HG03575 (cell line): ENCODE data around the gene PPIP5K2.
"Not testable (repeated sequence)": the region's sequence is repeated elsewhere in the genome, so short reads cannot be mapped to it uniquely, and the experiment has no call there.

Source experiments
- ATAC-seq: cut with Tn5 transposase; IDR thresholded peaks from one replicate; pipeline ENCODE4 v1.9.1; 2021; ENCODE audit not compliant: unreplicated experiment, insufficient number of reproducible peaks, low FRiP score; ENCODE audit errors: extremely low read depth

PPIP5K2 gene

DNA sequence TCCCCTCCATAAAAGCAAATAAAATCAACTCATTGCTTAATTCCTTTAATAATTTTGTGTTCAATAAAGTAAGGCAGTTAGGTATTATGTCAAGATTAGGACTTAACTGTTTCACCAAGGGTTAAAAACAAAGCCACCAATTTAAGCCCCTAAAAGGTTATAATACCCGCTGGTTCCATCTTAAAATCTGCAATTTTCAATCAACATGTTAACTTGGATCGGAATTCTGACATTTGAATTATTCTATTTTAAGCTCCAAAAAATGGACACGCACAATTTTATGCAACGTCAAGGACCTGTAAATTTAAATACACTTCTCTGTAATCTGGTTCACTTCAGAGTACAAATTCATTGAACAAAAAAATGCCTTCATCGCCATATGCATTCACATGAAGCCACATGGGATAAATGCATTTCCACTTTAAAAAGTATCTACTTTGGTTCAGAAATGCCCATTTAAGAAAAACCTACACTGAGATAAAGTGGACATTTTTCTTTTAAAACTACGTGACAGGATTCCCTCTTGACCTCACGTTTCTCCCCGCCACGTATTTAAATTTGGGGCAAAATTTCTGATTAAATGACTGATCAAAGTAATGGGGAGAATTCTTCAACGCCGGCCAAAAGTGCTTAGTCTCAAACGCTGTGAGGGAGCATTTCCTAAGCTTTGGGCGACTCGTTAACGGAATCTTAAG lies 884 bp upstream of the PPIP5K2 start:
- ATAC-seq: no peak

DNA sequence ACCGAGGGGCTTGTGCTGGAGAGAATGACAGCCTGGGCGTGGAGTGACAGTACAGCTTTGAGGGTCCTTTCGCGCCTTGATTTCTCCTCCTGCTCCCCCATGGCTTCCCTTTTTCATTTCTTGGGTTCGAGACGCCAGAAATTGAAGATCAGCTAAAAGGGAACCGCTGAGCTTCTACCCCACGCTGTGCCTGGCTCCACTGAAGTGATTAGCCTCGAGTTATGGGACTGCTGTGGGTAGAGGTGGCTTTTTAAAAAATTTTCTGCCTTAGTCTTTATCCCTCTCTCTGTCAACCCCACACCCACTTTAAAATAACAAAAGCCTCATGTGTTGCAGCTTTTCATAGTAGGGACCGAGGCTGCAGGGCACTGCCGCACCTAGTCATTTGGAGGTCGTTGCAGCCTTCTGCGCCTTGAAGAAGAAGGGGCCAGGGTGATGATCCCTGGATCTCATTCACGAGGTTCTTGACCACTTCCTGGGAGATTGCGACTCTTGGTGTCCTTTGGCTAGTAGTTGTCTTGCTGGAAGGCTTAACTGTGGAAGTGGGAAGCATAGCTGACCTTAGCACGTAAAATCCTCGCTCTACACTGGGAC lies 603 bp downstream of the PPIP5K2 start:
- ATAC-seq: no peak

DNA sequence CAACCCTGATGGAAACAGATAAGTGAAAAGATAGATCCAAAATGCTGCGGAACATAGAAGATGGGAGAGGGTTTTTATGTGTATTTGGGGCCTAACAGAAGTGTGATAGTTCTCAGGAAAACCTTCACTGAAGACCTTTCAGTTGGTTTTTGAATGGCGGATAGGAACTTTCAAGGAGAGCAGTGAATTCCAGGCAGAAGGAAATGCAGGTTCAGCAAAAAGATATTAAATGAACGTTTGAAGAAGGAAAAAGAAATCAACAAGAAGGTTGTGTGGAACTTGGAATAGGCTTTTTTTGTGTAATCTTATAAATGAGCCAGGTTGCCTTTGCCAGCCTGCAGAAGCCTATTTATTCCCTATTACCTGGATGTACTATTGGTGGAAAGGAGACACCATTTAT lies 2.1 kb downstream of the PPIP5K2 start:
- no peak for ATAC-seq

DNA sequence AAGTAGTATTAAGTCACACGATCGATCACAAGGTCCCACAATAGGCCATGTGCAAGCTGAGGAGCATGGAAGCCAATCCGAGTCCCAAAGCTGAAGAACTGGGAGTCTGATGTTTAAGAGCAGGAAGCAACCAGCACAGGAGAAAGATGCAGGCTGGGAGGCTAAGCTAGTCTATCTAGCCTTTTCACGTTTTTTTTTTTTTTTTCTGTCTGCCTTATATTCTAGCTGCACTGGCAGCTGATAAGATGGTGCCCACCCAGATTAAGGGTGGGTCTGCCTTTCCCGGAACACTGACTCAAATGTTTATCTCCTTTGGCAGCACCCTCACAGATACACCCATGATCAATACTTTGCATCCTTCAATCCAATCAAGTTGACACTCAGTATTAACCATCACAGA lies 6.5 kb downstream of the PPIP5K2 start:
- ATAC-seq: no peak

DNA sequence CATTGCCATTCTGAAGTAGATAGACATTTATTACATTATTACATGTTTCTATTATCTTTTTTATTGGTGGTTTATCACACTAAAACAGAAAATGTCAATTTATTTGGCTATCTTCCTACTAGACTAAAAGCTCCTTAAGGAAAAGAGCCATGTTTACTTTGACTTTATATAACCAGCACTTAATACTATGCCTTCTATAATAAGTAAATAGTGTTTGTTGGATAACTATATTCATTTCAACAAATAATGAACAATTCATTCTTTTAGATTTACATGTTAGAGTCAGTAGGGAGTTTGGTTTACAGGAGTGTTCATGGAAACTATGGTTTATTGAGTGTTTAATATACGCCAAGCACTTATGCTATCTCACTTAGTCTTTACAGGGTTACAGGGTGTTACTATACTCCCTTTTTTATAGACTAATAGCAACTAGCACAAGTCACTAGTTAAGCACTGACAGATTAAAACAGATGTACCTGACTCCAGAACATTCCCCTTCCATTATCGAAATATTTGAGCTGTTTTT lies 7.3 kb downstream of the PPIP5K2 start:
- ATAC-seq: no peak

DNA sequence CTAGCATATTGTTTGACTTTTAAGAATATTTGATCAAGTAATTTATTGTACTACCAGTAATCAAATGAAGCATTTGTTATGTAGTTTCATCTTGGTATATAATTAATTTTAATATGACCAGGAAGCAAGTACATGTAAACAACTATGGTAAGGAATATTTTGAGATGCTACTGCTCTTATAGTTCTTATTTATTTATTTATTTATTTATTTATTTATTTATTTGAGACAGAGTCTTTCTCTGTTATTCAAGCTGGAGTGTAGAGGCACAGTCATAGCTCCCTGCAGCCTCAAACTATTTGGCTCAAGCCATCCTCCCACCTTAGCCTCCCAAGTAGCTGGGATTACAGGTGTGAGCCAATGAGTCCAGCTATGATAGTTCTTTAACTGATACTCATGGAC lies 8.1 kb downstream of the PPIP5K2 start:
- no peak for ATAC-seq

DNA sequence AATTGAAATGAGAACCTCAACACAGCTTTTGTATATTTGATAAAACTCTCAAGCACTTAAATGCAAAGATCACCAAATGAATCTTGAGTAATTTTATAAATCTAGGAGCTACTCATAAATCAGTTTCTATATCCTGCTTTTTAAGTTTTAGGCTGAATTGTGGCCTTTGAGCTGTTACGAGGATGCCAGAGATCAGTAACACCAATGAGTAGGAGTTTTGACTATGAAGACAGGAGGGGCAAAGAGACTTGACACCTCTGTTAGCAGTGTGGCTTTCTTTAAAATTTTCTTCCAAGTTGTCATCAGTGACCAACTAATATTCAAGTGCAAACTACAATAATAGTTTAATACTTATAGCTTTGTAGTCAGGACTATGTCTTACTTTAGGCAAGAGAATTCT lies 12.6 kb downstream of the PPIP5K2 start:
- ATAC-seq: no peak

DNA sequence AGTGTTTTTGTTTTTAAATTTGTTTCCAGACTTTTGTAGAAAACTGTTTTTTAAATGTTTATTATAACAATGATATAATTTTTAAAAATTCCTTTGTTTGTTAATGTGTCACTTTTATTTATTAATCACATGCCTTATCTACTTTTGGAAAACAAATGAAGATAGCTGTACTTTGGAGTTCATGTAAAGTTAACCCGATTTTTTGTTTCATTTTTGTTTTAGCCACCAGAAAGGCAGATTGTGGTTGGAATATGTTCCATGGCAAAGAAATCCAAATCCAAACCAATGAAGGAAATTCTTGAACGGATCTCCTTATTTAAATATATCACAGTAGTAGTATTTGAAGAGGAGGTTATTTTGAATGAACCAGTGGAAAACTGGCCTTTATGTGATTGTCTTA lies 13.1 kb downstream of the PPIP5K2 start:
- no peak for ATAC-seq

DNA sequence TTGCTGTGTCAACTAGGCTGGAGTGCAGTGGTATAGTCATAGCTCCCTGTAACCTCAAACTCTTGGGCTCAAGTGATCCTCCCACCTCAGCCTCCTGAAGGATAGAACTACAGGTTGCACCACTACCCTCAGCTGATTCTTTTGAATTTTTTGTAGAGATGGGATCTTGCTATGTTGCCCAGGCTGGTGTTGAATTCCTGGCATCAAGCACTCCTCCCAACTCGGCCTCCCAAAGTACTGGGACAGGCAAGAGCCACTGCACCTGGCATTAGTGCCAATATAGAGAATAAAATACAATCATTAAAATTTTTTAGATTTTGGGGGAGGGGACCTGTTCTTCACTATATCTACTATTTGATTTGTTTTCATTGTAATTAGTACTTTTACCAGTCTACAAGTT lies 15.4 kb downstream of the PPIP5K2 start:
- ATAC-seq: no peak

DNA sequence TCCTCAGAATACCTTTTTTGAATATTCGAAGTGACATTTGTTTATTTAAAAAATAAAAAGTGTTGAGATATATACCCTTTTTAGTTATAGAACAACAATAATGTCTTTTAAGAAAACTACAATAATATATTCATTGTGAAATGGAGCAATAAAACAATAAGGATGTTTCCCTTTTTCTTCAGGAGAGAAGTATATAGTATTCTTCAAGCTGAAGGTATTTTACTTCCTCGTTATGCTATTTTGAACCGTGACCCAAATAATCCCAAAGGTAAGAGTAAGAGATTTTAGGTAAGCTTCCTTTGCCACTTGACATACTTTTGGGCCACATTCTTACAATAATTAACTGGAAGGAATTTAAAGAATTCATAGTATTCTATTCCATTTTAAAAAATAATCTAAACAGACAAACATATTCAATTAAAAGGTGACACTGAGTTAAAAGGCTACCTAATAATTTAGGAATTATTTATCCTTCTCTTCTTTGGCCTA lies 18.1 kb downstream of the PPIP5K2 start:
- no peak for ATAC-seq

DNA sequence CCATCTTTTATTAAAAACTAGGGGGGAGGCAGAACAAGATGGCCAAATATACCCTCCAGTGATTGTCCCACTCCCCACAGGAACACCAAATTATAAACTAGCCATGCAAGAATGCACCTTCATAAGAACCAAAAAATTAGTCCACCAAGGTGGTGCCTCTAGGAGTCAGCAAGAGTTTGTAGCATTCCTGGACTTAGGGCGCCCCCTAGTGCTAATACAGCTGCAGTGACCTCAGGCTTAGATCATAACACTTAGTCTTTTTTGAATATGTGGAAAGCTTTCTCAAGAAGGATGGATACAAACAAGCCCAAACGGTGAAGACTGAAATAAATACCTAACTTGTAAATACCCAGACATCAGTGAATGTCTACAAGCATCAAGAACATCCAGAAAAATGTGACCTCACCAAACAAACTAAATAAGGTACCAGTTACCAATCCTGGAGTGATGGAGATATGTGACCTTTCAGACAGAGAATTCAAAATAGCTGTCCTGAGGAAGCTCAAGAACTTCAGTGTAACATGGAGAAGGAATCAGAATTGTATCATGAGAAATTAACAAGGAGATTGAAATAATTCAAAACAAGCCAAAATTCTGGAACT lies 19.3 kb downstream of the PPIP5K2 start:
- ATAC-seq: peak; percentile 93

DNA sequence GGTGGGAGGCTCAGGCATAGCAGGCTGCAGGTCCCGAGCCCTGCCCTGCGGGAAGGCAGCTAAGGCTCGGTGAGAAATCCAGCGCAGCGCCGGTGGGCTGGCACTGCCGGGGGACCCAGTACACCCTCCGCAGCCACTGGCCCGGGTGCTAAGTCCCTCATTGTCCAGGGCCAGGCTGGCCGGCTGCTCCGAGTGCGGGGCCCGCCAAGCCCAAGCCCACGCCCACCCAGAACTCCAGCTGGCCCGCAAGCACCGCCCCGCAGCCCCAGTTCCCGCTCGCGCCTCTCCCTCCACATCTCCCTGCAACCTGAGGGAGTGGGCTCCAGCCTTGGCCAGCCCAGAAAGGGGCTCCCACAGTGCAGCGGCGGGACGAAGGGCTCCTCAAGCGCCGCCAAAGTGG lies 22.0 kb downstream of the PPIP5K2 start:
- ATAC-seq: not testable (repeated sequence)

DNA sequence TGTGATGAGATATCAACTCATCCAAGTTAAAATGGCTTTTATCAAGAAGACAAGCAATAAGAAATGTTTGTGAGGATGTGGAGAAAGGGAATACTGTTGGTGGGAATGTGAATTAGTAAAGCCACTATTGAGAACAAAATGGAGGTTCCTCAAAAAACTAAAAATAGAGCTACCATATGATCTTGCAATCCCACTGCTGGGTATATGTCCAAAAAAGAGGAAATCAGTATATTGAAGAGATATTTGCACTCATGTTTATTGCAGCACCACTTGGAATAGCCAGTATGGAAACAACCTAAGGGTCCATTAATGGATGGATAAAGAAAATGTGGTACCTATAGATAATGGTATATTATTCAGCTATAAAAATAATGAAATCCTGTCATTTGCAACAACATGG lies 25.1 kb downstream of the PPIP5K2 start:
- ATAC-seq: no peak

DNA sequence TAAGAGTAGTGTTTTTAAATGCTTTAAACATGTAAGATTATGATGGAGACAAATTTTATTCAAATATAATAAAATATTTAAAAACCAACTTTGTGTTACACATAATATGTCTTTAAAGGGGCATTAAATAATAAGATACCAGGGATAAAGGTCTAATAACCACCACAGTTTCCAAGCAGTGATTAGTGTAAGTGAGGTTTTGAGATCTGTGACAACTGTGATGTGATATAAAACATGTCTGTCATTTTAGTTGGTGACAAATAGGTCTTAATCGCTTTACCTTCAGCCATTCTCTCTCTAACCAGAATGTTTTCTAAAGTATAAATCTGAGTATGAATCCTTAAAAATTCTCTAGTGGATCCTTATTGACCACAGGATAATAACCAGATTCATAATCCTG lies 28.1 kb downstream of the PPIP5K2 start:
- ATAC-seq: no peak

DNA sequence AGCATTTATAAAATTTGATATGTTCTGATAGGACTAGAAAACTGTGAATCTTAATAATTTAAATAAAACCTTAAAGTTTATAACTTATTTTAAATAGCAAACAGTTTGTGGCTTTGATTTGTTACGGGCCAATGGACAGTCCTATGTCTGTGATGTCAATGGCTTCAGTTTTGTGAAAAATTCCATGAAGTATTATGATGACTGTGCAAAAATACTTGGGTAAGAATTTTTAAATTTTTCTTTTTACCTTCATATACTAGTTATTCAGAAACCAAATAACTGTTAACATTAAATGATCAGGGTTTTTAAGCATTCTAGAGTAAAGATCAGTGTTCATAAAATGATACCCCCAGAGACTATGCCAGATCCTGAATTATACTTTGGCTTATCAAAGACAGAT lies 31.1 kb downstream of the PPIP5K2 start:
- ATAC-seq: no peak

DNA sequence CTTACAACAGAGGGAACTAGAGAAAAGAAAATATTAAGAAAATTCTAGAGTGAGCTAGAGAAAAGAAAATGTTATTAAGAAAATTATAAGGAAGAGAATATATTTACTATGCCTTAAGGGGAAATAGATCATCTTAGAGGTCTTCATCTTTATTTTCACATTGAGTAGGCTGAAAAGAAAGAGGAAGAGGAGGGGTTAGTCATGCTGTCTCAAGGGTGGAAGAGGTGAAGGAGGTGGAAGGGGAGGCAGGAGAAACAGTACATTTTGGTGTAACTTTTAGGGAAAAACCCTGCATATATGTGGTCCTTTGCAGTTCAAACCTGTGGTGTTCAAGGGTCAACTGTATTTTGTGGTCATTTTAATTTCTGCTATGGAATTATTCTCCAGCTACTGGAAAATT lies 46.6 kb downstream of the PPIP5K2 start:
- no peak for ATAC-seq

DNA sequence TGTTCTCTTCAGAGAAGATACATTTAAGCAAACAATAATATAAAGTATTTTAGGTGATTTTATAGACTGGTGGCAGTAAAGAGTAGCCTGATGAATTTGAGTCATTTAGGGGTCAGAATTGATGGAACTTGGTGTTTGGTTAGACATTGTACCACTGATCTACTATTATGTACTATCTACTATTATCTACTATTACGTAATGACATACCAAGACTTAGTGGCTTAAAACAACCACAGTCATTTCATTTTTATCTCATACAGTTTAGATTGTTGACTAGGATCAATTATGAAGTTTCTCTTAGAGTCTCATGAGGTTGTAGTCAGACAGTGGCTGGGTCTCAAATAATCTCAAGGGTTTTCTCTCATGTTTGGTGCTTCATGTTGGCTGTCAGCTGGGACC lies 54.0 kb downstream of the PPIP5K2 start:
- no peak for ATAC-seq

DNA sequence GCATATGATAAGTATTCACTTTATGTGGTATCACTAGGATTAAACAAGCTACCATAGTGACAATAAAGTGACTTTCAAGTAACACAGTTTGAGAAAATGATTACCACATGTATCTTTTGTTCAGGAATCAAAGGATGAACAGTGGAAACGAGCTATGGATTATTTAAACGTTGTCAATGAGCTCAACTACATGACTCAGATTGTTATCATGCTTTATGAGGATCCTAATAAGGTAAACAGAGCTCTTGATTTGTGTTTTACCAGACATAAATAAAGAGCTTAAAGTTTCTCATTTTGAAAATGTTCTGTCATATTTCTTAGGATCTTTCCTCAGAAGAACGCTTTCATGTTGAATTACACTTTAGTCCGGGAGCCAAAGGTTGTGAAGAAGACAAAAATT lies 57.4 kb downstream of the PPIP5K2 start:
- ATAC-seq: no peak

DNA sequence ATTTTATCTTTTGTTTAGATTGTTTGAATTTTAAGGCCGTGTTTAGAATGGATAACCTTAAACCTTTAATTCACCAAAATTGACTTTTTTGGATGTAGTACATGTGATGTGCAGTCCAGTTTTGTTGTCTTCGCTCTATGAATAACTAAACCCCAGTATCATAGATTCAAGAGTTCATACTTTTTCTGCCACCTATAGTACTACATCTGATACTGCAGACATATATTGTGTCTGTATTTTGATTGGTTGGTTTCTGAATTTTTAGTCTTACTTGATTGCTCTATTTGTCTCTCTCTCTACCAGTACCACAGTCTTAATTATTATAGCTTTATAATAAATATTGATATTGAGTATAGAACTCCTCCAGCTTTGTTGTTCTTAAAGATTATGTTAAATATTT lies 58.1 kb downstream of the PPIP5K2 start:
- ATAC-seq: no peak

DNA sequence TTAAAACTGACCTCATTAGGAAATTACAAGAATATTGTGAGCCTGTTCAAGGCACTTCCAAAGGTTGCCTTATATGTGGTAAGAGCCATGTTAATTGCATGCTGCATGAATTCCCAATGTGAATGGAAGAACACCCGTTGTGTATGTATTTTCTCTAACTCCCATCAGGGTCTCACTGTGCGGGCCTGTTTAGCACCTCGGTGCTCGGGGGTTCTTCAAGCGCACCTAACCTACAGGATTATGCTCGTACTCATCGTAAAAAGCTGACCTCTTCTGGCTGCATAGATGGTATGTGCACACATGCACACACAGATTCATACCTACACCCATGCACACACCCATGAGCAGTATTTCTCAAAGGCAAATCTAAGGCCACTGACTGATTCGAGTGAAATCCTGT lies 66.1 kb downstream of the PPIP5K2 start:
- ATAC-seq: no peak
